ENCODE data around the gene OCIAD1. TPM values are rescaled to one million over a fixed set of nuclear protein-coding genes. Genes with fewer than 3 reads are reported as not detected.
"Not testable (repeated sequence)": the region's sequence is repeated elsewhere in the genome, so short reads cannot be mapped to it uniquely, and the experiment has no call there.

OCIAD1 gene
- total and polyA plus RNA-seq, 9 donors: 73.4 to 241 (median 112) TPM

DNA sequence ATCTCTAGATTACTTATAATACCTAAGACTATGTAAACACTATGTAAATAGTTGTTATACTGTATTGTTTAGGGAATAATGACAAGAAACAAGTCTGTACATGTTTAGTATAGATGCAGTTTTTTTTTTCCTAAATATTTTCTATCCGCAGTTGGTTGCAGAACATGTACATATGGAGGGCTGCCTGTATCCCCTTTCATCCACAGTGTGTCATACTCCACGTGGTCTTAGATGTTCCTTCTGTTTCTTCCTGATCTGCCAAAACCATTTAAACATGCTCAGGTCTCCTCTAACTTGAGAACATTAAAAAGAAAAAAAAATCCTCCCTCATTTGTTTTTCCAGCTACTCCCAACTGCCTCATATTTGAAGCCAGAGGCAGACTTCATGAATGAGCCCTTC lies 14.0 kb downstream of the OCIAD1 start:
- Histone ChIP-seq H3K9me3 (no peaks in the 10 kb centered on the region), H3K27me3 (no peaks in the 10 kb centered on the region), H3K4me1 (ENCODE audit: insufficient read depth) (peaks cover 2% of the 10 kb centered on the region), H3K36me3 (no peaks in the 10 kb centered on the region), H3K27ac (no peak overlapping the region), H3K4me3 (no peak overlapping the region)
- DNase-seq: no peak
- WGBS, 3 donors: 74 to 90% (median 80%) methylated on average over 2 of the region's 2 CpGs
- intact Hi-C loops (cut with DNase I): no loop called here
- TF ChIP-seq, protein P1, sequence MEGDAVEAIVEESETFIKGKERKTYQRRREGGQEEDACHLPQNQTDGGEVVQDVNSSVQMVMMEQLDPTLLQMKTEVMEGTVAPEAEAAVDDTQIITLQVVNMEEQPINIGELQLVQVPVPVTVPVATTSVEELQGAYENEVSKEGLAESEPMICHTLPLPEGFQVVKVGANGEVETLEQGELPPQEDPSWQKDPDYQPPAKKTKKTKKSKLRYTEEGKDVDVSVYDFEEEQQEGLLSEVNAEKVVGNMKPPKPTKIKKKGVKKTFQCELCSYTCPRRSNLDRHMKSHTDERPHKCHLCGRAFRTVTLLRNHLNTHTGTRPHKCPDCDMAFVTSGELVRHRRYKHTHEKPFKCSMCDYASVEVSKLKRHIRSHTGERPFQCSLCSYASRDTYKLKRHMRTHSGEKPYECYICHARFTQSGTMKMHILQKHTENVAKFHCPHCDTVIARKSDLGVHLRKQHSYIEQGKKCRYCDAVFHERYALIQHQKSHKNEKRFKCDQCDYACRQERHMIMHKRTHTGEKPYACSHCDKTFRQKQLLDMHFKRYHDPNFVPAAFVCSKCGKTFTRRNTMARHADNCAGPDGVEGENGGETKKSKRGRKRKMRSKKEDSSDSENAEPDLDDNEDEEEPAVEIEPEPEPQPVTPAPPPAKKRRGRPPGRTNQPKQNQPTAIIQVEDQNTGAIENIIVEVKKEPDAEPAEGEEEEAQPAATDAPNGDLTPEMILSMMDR (IDR thresholded peaks at IDR 0.05): no peak
- TF ChIP-seq EP300 (IDR thresholded peaks at IDR 0.05): no peak
- no peak for TF ChIP-seq POLR2A (IDR thresholded peaks at IDR 0.05)

DNA sequence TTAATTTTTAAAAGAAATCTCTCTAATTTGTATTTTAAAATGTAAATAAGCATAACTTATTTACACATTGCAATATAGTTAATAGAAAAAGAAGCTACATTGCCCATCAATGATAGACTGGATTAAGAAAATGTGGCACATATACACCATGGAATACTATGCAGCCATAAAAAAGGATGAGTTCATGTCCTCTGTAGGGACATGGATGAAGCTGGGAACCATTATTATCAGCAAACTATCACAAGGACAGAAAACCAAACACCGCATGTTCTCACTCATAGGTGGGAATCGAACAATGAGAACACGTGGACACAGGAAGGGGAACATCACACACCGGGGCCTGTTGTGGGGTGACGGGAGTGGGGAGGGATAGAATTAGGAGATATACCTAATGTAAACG lies 17.9 kb downstream of the OCIAD1 start:
- H3K4me1 ChIP-seq (ENCODE audit: insufficient read depth); H3K27me3 ChIP-seq; H3K9me3 ChIP-seq; H3K4me3 ChIP-seq; intact Hi-C loops (cut with DNase I); DNase-seq; H3K36me3 ChIP-seq; H3K27ac ChIP-seq: not testable (repeated sequence)
- 96 to 97% (median 96%) methylated on average over 6 of the region's 6 CpGs for WGBS, 3 donors

DNA sequence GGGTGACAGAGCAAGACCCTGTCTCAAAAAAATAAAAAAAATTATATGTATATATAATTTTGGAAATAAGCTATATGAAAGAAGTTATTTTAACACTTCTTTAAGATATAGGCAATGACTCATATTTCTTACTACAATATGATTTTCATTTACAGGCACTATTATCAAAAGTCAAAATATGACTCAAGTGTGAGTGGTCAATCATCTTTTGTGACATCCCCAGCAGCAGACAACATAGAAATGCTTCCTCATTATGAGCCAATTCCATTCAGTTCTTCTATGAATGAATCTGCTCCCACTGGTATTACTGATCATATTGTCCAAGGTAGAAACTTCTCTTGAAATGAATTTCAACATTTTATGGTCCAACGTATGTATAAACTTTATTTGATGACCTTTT lies 20.8 kb downstream of the OCIAD1 start:
- 69 to 90% (median 76%) methylated on average over 1 of the region's 1 CpG for WGBS, 3 donors
- TF ChIP-seq, protein P1 (IDR thresholded peaks at IDR 0.05): no peak
- TF ChIP-seq POLR2A (IDR thresholded peaks at IDR 0.05): no peak
- TF ChIP-seq EP300 (IDR thresholded peaks at IDR 0.05): no peak
- H3K4me3 ChIP-seq: no peak overlapping the region
- H3K36me3 ChIP-seq: no peaks in the 10 kb centered on the region
- no peaks in the 10 kb centered on the region for H3K4me1 ChIP-seq (ENCODE audit: insufficient read depth)
- no peak for DNase-seq
- no peaks in the 10 kb centered on the region for H3K27me3 ChIP-seq
- H3K9me3 ChIP-seq: no peaks in the 10 kb centered on the region
- no peak overlapping the region for H3K27ac ChIP-seq
- intact Hi-C loops (cut with DNase I): no loop called here

DNA sequence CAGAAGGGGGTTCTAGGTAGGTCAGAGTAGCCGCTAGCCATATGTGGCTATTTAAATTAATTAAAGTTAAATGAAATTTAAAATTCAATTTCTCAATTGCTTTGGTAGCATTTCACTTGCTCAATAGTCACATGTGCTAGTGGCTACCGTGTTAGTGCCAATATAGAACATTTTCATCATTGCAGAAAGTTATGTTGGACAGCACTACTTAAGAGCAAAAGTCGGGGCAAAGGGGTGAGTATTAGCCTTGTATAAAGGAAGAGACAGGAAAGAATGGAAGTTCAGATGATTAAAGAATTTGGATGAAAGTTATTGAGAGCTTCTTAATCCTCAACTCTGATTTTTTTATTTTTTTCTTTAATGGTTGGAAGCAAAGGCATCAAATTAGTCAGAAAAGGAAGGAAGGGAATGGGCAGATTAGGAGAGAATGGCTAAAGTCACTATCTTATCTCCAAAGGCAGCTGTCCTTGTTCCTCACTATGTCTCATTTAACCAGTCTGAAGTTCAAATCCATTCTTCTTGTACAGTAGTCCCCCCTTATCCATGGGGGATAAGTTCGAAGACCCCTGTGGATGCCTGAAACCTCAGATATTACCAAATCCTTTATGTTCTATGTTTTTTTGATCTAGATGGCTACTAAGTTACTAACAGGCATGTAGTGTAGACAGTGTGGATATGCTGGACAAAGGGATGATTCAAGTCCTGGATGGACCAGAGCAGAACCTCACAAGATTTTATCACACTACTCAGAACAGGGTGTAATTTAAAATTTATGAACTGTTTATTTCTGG lies 22.9 kb downstream of the OCIAD1 start:
- H3K4me1 ChIP-seq (ENCODE audit: insufficient read depth): no peaks in the 10 kb centered on the region
- H3K4me3 ChIP-seq: no peak overlapping the region
- DNase-seq: no peak
- TF ChIP-seq, protein P1 (IDR thresholded peaks at IDR 0.05): no peak
- no peak for TF ChIP-seq POLR2A (IDR thresholded peaks at IDR 0.05)
- no peak for TF ChIP-seq EP300 (IDR thresholded peaks at IDR 0.05)
- H3K27ac ChIP-seq: no peak overlapping the region
- no peaks in the 10 kb centered on the region for H3K36me3 ChIP-seq
- no peaks in the 10 kb centered on the region for H3K27me3 ChIP-seq
- H3K9me3 ChIP-seq: no peaks in the 10 kb centered on the region
- 95 to 97% (median 96%) methylated on average over 4 of the region's 4 CpGs for WGBS, 3 donors
- intact Hi-C loops (cut with DNase I): no loop called here

DNA sequence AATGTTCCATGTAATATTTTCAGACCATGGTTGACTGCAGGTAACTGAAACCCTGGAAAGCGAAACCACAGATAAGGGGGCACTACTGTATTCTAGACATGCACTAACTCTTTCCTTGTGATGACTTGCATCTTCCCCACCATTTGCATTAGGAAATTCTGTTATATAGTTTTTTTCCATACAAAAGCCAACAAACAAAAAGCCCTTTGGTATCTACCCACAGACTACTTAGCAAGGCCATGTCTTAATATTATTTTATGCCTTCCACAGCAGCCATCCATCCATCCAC lies 23.5 kb downstream of the OCIAD1 start:
- TF ChIP-seq EP300 (IDR thresholded peaks at IDR 0.05) (no peak), POLR2A (IDR thresholded peaks at IDR 0.05) (no peak)
- TF ChIP-seq, protein P1 (IDR thresholded peaks at IDR 0.05): no peak
- Histone ChIP-seq H3K4me3 (no peak overlapping the region), H3K36me3 (no peaks in the 10 kb centered on the region), H3K27me3 (no peaks in the 10 kb centered on the region), H3K27ac (no peak overlapping the region), H3K9me3 (no peaks in the 10 kb centered on the region), H3K4me1 (ENCODE audit: insufficient read depth) (no peaks in the 10 kb centered on the region)
- DNase-seq: no peak
- intact Hi-C loops (cut with DNase I): no loop called here
- WGBS, 3 donors: 96 to 98% (median 97%) methylated on average over 1 of the region's 1 CpG
